ENCODE measurements around the gene SYNJ1. TPM values are rescaled to one million over a fixed set of nuclear protein-coding genes. Genes with fewer than 3 reads are reported as not detected.
A peak's percentile ranks its signal among the peaks of the same experiment; 100 is the strongest.
"Not testable (repeated sequence)": the region's sequence is repeated elsewhere in the genome, so short reads cannot be mapped to it uniquely, and the experiment has no call there.

SYNJ1 gene
- total RNA-seq, 1 donor from 2014 or later: 6.6 TPM

GRCh38 chr21:32736083-32736482 is 8.3 kb upstream of the SYNJ1 start:
- DNase-seq: not testable (repeated sequence)

GRCh38 chr21:32735524-32735923 is 7.7 kb upstream of the SYNJ1 start:
- DNase-seq: no peak

DNA sequence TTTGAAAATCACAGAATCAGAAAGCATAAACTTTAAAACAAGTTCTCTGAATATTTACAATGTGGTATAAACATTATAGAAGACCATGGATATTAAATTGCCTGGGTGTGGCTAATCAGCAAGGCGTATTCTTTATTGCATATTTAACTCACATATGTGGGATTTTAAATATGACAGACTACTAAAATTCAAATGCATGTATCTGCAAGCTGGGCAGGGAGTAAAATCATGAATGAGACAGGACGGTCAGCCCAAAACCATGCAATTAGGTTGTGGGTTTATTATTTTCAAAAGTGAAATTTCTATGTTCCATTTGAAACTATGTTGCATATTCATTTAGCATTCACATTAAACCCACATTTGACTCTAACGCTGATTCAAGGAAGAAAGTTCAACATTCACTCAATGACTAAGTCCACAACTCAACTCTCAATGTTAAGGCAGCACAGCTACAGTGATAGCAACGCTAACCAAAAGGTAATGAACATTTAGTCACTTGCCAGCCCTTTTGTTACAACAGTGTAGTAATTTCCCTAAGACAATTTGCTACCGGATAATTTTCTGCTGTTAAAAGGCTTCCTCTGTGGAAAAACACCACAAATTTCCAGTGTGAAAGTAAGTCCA is 6.3 kb upstream of the SYNJ1 start:
- DNase-seq: no peak

GRCh38 chr21:32733356-32733755 is 5.5 kb upstream of the SYNJ1 start:
- no peak for DNase-seq

- no peak for DNase-seq
Measured at GRCh38 chr21:32732544-32732943, 4.7 kb upstream of the SYNJ1 start.

- no peak for DNase-seq
Measured at GRCh38 chr21:32728848-32729247, 1.0 kb upstream of the SYNJ1 start.

GRCh38 chr21:32728456-32728839 is 635 bp upstream of the SYNJ1 start:
- no peak for DNase-seq

- peak; percentile 35 for DNase-seq
Measured at GRCh38 chr21:32726839-32727686, 750 bp downstream of the SYNJ1 start.

GRCh38 chr21:32719085-32719484 is 8.7 kb downstream of the SYNJ1 start:
- DNase-seq: no peak

GRCh38 chr21:32717851-32718316 is 9.9 kb downstream of the SYNJ1 start:
- no peak for DNase-seq

- no peak for DNase-seq
Measured at GRCh38 chr21:32716486-32716885, 11.3 kb downstream of the SYNJ1 start.

DNA sequence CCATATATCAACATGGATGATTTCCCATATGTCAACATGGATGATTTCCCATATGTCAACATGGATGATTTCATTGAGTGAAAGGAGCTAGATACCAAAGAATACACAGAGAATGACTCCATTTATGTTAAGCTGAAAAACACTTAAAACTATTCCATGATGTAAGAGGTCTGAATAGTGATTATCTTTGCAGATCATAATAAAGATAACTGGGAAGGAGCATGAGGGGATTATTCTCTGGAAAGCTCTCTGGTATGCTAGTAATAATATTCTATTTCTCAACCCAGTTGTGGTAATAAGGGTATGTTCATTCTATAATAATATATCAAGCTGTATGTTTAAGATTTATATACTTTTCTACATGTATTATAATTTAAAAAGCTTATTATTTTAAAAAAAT is 14.1 kb downstream of the SYNJ1 start:
- no peak for DNase-seq

DNA sequence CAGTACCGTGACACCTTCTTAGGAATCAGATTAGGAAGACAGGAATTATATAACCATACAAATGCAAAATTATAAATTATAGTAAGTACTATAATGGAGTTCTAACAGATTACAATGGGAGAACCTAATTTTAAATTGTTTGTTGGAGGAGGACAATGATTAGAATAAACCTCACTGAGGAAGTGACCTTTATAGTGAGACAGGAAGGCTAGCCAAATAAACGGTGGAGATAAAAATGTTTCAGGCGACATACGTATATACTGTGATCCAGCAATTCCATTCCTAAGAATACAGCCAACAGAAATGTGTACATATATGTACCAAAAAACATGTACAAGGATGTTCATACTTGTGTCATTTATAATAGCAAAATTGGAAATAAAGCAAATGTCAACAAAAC is 15.2 kb downstream of the SYNJ1 start:
- DNase-seq: no peak

DNA sequence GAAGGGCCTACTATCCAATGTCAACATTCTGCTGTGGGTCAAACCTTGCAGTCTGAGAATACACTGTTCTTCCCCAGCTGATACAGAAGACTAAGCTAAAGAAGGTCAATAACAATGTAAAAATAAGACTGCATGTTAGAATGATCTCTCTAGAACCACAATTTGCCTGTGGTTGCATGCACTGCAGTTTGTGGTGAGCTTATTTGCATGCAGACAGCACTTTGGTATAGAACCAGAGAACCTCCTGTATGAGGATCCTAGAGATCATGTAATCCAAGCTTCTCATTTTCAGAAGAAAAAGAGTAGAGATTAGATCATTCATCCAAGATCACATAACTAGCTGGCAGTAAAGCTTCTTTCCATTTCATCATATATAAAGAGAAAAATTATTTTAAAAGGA is 15.8 kb downstream of the SYNJ1 start:
- no peak for DNase-seq

- no peak for DNase-seq
Measured at GRCh38 chr21:32710987-32711386, 16.8 kb downstream of the SYNJ1 start.

DNA sequence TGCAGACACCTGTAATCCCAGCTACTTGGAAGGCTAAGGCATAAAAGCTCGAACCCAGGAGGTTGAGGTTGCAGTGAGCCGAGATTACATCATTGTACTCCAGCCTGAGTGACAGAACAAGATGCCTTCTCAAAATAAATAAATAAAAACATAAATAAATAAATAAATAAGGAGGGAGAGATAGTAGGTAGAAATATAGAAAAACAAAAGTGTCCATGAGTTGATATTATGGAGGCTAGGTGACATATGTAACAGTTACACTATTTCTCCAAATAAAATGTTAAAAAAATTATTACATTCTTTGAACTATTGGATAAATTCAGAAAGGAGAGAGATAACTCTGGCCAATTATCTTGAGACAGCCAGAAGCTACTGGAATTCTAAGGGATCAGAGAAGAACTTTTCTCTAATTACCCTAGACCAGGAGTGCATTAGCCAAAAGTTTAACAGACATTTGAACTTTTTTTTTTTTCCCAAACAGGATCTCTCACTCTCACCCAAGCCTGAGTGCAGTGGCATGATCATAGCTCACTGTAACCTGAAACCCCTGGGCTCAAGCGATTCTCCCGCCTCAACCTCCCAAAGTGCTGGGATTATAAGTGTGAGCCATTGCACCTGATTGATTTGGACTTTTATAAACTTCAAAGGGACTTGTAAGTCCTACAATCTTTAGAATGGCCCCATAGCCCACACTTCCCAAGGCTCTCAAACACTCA is 17.6 kb downstream of the SYNJ1 start:
- no peak for DNase-seq

DNA sequence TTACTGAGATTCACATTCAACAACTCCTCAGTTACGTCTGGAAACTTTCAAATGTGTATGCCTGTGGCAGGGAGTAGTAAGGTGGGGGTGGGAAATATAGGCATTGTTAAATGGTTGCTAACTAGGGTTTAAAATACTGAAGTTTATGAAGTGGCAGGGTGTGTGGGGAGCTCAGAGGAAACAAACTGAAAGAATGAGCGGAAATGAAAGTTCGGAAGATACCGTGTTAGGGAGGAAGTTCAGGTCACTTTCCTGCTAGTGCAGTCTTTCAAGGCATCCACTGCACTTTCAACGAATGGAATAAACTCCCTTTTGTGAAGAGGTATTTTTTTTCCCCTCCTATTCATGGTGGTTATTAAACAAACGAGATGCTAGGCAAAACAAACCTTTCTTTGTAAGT is 19.7 kb downstream of the SYNJ1 start:
- DNase-seq: no peak

DNA sequence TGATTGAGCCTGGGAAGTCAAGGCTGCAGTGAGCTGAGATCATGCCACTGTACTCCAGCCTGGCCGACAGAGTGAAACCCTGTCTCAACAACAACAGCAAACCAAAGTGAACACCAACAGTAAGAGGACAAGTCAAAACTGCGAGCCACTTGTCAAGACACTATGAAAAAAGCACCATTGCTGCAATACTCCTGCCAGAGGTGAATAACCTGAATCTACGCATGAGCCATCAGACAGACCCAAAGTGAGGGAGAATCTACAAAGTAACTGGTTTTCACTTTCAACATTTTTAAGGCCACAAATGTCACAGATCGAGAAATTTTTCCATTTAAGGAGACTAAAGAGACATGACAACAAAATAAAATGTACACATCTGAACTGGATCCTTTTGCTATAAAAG is 21.9 kb downstream of the SYNJ1 start:
- DNase-seq: no peak

DNA sequence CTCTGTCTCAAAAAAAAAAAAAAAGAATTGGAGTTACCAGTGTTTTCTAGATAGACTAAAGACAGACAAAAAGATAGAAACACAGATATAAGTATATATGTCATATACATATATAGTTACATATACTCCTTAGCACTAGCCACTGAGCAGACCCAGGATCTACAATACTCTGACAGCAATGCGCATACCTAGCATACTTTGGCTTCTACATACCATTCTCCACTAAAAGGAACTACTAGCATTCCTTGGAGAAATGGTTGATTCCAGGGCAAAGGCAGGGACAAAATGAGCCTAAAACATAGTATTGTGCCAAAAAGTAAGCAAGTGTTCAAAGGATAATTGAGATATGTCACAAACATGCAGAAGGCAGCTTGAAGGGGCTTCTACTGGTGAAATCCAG is 22.7 kb downstream of the SYNJ1 start:
- no peak for DNase-seq

GRCh38 chr21:32702702-32703101 is 25.1 kb downstream of the SYNJ1 start:
- no peak for DNase-seq

- DNase-seq: no peak
Measured at GRCh38 chr21:32698971-32699693, 28.7 kb downstream of the SYNJ1 start.

DNA sequence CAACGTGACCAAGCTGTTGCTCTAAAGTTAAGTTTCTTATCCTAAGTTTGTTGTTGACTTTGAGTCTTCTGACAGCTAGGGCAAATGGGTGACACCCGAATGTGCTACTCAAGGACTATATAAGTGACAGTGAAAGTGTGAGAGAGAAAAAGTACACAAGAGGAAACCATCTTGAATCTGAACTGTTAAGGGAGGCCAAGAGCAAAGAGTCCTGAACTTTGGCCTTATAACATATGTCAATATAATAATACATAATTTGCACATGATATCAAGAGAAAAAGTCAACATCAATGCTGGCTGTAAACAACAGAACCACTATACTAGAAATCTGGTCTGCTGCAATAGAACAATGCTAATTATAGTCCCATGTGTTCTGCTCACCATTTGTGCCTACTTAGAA is 29.5 kb downstream of the SYNJ1 start:
- no peak for DNase-seq

DNA sequence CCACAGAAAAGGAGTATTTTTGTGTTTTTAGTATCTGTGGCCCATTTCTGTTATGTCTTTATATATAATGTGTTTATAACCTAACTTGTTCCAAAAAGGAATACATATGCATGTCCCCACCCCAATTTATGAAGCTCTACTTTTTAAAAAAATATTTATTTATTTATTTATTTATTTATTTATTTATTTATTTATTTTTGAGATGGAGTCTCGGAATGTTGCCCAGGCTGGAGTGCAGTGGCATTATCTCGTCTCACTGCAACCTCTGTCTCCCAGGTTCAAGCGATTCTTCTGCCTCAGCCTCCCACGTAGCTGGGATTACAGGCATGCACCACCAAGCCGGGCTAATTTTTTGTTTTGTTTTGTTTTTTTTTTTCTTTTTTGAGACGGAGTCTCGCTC is 32.3 kb downstream of the SYNJ1 start:
- DNase-seq: not testable (repeated sequence)
